ENCODE measurements around the gene DENND6B. TPM values are rescaled to one million over a fixed set of nuclear protein-coding genes. Genes with fewer than 3 reads are reported as not detected.
"Not testable (repeated sequence)": the region's sequence is repeated elsewhere in the genome, so short reads cannot be mapped to it uniquely, and the experiment has no call there.

The DENND6B gene
- 10 to 100 TPM in 3 of 4 donors, 1 to 10 TPM in 1; 9.8 to 20.1 (median 14.9) TPM for polyA plus RNA-seq (ENCODE audit: insufficient read length in 4 of 4)

GRCh38 chr22:50326956-50327710 is at the start of gene DENND6B:
TSS of gene DENND6B (minus strand) at chr22:50327012. CDS start at chr22:50326988, 24 bp downstream.
- DNase-seq (ENCODE audit: low read depth in 4 of 4, low spot score in 3 of 4), result peak in 1 of 4 donors; percentile 72

- no peak for DNase-seq (ENCODE audit: low read depth in 4 of 4, low spot score in 3 of 4)
These were observed 49.4 kb upstream of the DENND6B start for GRCh38 chr22:50376085-50376651.

GRCh38 chr22:50371101-50371648 is 44.4 kb upstream of the DENND6B start:
- no peak for DNase-seq (ENCODE audit: low read depth in 4 of 4, low spot score in 3 of 4)

GRCh38 chr22:50367778-50368500 is 41.1 kb upstream of the DENND6B start:
- DNase-seq (ENCODE audit: low read depth in 4 of 4, low spot score in 3 of 4), result no peak

DNA sequence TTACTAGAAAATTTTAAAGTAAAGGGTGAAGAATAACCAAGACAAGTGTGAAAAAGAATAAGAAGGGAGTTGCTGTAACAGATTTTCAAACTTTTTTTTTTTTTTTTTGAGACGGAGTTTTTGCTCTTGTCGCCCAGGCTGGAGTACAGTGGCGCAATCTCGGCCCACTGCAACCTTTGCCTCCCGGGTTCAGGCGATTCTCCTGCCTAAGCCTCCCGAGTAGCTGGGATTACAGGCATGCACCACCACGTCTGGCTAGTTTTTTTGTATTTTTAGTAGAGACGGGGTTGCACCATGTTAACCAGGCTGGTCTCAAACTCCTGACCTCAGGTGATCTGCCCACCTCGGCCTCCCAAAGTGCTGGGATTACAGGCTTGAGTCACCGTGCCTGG is 37.0 kb upstream of the DENND6B start:
- not testable (repeated sequence) for DNase-seq (ENCODE audit: low read depth in 4 of 4, low spot score in 3 of 4)

DNA sequence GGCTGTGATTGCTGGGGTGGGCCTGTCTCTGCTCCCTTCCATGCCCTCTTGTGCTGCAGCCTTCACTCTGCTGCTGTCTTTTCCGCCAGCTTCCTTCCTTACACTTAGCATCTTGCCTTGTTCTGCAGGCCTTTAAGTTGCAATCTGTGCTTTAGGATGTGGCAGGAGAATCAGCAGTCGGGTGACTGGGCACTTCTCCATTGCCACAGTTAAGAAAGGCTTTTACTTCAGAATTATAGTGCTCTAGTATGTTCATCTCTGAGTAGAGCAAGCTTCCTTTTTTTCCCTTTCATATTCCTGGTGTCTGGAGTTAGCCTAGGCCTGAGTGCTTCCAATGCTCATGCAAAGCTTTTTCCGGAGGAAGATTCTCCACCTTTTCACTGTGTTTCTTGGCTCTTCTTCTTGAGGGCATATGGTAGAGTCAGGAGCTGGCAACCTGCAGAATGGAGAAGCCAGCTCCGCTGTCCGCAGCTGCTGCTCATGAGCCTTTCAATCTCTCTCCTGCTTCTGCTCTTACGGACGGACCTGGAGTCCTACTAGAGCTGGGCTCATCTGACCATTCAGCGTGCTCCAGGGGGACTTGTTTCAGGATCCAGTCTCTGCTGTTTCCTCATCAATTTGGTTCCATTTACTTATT is 36.5 kb upstream of the DENND6B start:
- DNase-seq (ENCODE audit: low read depth in 4 of 4, low spot score in 3 of 4), result no peak

DNA sequence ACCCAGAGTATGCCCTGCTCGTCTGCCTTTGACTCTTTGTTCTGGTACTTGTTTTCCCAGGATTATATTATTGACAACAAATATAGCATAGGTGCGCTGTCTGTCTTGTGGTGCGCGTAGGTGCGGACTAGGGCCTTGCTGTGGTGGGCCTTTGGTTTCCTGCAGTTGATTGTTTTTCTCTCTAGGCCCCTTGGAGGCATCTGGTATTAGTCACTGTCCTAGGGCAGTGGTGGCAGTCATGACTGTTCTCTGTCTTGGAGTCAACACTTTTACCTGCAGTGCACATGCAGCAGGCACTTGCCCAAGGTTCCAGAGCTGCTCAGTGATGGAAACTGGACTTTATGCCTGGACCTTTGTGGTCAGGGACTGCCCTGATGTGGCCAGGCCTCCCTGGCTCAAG is 34.9 kb upstream of the DENND6B start:
- no peak for DNase-seq (ENCODE audit: low read depth in 4 of 4, low spot score in 3 of 4)

GRCh38 chr22:50361222-50361621 is 34.4 kb upstream of the DENND6B start:
- no peak for DNase-seq (ENCODE audit: low read depth in 4 of 4, low spot score in 3 of 4)

- DNase-seq (ENCODE audit: low read depth in 4 of 4, low spot score in 3 of 4), result no peak
These were observed 33.8 kb upstream of the DENND6B start for GRCh38 chr22:50360578-50360977.

DNA sequence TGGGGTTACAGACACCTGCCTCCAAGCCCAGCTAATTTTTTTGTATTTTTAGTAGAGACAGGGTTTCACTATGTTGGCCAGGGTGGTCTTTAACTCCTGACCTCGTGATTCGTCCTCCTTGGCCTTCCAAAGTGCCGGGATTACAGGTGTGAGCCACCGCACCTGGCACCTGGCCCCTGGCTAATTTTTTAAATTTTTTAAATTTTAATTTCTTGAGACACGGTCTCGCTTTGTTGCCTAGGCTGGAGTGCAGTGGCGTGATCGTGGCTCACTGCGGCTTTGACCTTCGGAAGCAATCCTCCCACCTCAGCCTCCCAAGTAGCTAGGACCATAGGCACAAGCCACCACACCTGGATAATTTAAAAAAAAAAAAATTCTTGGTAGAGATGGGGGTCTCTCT is 30.9 kb upstream of the DENND6B start:
- DNase-seq (ENCODE audit: low read depth in 4 of 4, low spot score in 3 of 4), result no peak

GRCh38 chr22:50357222-50357621 is 30.4 kb upstream of the DENND6B start:
- no peak for DNase-seq (ENCODE audit: low read depth in 4 of 4, low spot score in 3 of 4)

GRCh38 chr22:50356186-50356585 is 29.4 kb upstream of the DENND6B start:
- DNase-seq (ENCODE audit: low read depth in 4 of 4, low spot score in 3 of 4), result no peak

GRCh38 chr22:50348058-50348457 is 21.2 kb upstream of the DENND6B start:
- DNase-seq (ENCODE audit: low read depth in 4 of 4, low spot score in 3 of 4), result no peak

GRCh38 chr22:50347157-50347556 is 20.3 kb upstream of the DENND6B start:
- no peak for DNase-seq (ENCODE audit: low read depth in 4 of 4, low spot score in 3 of 4)

- DNase-seq (ENCODE audit: low read depth in 4 of 4, low spot score in 3 of 4), result no peak
These were observed 19.7 kb upstream of the DENND6B start for GRCh38 chr22:50346470-50346869.

GRCh38 chr22:50343541-50343935 is 16.7 kb upstream of the DENND6B start:
- DNase-seq (ENCODE audit: low read depth in 4 of 4, low spot score in 3 of 4), result no peak

GRCh38 chr22:50342651-50343540 is 16.1 kb upstream of the DENND6B start, which contains the start of gene PPP6R2:
TSS of gene PPP6R2 (plus strand) at chr22:50343327. CDS start at chr22:50393909, 50,582 bp downstream.
- DNase-seq (ENCODE audit: low read depth in 4 of 4, low spot score in 3 of 4), result no peak

DNA sequence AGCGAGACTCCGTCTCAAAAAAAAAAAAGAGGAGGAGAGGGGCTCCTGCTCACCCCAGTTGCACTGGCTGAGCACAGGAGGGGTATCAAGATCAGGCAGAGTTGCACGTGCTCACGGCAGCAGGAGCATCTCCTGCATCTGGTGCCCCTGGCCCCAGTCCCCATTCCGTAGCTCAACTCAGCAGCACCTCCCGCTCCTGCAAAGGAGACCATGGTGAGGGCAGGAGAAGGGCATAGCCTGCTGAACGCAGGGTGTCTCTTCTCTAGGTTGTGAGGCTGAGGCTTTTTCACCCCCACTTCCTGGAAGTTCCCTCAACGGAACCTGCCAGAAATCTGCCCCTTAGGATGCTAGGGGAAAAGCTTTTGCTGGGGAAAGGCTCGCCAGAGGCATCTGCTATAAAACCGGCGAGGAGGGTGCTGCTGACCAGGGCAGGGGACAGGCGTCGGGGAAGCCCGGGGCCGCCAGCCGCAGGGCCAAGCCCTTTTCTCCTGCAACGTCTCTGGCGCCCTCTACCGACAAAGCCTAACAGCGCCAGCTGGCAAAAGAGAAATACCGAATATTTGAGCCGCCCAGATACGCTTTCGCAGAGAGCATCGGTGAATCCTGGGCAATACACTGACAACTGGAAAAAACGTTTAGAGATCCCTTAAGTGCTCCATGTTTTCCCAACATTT is 15.3 kb upstream of the DENND6B start:
- DNase-seq (ENCODE audit: low read depth in 4 of 4, low spot score in 3 of 4), result peak in 3 of 4 donors; percentile 68 to 77 (median 69)

All from left renal pelvis (tissue), 4 donors.